NCI-H1048 (cell line): Measurements from ENCODE around the gene RAD23A.

ENCODE experiments used
- DNase-seq: peaks from one replicate; lab custom pipeline; 2025; lab: John Stamatoyannopoulos, UW

The RAD23A gene

GRCh38 chr19:12984683-12985048 lies 39.0 kb downstream of the RAD23A start:
- DNase-seq = no peak

GRCh38 chr19:12985049-12985776 lies 39.6 kb downstream of the RAD23A start:
- no peak for DNase-seq

GRCh38 chr19:12986726-12987125 lies 41.1 kb downstream of the RAD23A start:
- no peak for DNase-seq

DNA sequence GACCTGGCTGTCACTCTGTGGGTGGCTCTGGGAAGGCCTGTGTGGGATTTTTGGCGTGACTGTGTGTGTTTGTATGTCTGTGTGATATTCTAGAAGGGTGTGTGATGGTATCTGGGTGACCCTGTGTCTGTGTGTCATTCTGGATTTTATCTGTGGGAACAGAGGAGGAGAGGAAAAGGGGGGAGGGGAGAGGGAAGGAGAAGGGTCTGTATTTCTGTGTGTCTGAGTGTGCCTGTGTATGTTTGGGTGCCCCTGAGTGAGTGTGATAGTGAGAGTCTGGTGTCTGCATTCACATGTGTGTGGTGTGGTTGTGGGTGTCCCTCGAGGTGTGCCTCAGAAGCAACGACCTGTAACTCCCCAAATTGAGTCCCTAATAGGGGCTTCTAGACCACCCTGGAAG lies 41.5 kb downstream of the RAD23A start:
- DNase-seq = no peak

- no peak for DNase-seq
Observed at GRCh38 chr19:12987781-12988180, 42.1 kb downstream of the RAD23A start.

DNA sequence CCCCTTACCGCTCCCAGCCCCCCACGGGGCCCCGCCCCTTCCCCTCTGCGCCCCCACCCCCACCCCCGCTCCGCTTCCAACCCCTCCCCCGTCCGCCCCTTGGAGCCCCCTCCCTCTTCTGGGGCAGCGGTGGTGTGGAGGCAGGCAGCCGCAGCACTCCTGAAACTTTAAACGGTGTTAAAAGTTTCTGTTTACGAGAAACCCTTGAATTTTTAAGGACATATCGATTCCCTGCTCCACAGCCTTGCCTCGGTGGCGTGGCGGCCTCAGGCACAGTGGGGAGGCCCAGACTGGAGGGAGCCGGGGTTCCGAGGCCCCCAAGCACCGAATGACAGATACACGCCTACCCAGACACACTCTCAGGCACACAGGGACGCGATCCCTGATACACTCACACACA lies 44.8 kb downstream of the RAD23A start:
- no peak for DNase-seq

- no peak for DNase-seq
Observed at GRCh38 chr19:12990853-12991252, 45.2 kb downstream of the RAD23A start.

DNA sequence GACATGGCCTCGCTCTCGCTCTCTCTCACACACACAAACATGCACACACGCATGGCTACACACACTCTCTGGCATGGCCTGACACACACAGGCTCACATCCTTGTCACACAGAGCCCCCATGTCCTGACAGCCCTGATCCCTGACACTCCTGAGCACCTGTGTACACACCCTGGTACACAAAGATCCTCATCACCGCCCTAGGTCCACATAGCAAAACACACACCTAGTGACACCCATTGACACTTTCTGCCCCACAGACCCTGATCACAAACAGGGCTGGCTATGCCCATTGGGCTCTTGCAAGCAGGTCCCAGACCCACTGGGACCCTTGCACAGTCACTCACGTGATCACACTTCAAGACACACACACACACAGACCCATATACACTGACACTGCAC lies 45.6 kb downstream of the RAD23A start:
- no peak for DNase-seq

- DNase-seq = no peak
Observed at GRCh38 chr19:12992729-12993128, 47.1 kb downstream of the RAD23A start.

DNA sequence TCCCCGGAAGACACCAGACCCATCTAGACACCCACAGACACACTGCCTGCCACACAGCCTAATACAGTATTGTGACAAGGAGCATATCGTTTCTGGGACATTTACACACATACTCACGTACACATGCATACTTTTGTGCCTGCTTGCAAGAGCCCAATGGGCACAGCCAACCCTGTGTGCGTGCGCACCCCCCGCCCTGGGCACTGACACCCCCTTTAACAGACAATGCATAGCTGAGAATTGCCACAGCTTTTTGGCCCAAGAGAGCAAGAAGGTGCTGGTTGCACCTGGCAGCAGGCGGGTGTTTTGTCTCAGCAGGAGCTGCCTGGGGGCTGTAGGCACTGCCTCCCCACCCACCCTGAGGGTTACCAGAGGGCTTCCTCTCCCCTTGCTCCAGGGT lies 47.9 kb downstream of the RAD23A start:
- DNase-seq = no peak

- no peak for DNase-seq
Observed at GRCh38 chr19:12994701-12995595, 49.3 kb downstream of the RAD23A start, which contains the start of gene NFIX. TSS of gene NFIX (plus strand) at chr19:12995475. CDS start at chr19:12995838, 363 bp downstream.

GRCh38 chr19:12995596-12996405 lies 50.1 kb downstream of the RAD23A start:
- DNase-seq = no peak

DNA sequence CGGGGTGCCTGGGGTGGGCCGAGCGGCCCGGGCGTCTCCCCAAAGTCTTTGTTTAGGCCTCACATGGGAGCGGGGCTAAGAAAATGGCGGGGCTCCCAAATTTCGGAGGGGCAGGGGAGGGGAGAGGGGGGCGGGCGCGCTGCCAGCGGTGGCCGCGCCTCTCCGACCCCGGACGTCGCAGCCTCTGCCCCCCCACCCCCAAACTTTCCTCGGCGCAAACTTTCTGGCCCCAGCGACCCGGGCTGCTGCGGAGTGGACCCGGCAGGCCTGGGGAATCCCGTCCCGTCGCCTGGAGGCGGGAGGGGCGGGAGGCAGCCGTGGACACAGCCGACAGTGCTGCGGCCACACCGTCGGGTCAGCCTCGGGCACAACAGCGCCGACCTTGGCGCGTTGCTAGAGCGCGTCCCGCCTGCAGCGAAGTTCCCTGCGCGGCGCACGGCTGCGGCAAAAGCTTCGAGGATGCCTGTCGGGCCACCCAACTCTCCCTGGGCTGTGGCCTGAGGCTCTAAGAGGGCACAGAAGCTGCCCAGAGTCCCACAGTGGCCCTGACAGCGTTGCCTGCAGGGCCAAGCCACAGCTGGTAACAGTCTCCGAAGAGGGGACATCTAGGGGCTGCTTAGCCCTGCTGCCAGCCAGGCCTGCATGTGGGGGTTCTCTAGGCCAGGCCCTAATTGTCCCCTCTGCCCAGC lies 50.9 kb downstream of the RAD23A start:
- no peak for DNase-seq

DNA sequence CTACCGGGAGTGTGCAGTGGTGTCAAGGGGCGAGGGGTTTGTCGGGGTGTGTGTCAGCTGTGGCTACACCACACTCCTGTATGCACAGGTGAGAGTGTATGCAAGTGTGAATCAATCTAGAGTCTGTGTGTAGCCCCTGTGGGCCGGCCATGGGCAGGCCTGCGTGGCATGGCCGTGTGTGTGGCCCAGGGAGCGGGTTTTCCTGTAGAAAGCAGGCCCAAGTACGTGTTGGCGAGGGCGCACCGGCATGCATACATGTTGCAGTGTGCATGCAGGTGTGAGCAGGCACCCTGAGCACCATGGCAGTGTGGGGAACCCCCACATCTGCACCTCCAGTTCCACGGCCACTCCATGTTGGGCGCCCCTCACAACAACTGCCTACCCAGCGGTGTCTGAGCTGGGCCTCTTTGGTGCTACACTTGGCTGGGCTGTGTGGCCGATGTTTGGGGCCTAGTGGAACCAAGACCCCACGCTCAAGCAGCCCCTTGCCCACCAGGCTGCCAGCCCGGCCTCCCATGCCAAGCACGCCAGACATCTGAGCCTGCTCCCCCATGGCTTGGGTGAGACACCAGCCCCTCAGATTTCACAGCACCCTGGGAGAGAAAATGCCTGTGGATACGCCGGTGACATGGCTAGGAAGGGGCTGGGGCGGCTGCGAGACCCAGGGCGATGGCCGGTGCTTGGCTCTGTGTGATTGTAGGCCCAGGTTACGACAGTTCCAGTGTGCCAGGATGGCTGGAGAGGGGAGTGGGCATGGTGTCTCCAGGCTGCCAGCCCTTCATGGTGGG lies 51.7 kb downstream of the RAD23A start:
- DNase-seq = no peak

- DNase-seq = no peak
Observed at GRCh38 chr19:12997967-12998940, 52.6 kb downstream of the RAD23A start.

- DNase-seq = no peak
Observed at GRCh38 chr19:13001166-13001501, 55.5 kb downstream of the RAD23A start.

DNA sequence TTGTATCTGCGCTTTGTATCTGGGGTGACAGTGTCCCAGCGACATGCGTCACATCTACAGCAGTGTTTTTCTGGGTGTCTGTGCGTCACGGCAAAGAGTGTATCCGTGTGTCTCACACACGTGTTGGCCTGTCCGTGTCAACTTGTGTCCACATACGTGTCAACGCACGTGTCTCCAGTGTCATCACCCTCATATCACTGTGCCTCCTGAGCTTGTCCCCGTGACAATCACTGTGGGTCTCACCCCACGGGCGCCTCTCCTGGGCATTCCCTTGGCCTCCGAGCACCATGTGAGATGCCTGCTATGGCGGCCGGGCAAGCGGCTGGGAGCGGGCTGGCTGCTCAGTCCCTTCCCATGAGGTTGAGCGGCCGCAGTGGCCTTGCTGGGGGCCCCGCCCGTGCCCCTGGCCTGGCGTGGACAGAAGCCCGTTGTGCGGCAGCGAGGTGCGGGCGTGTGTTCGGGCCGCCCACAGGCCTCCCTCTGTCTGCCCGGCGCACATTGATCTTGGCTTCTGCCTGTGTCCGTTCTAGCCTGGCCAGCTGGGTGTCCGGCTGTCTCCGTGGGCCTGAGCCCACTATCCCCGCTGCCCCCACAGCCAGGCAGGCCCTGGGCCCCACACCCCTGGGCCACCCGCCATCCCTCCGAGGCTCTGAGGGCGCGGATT lies 56.0 kb downstream of the RAD23A start:
- DNase-seq = no peak

GRCh38 chr19:13002166-13002898 lies 56.7 kb downstream of the RAD23A start:
- DNase-seq = no peak

DNA sequence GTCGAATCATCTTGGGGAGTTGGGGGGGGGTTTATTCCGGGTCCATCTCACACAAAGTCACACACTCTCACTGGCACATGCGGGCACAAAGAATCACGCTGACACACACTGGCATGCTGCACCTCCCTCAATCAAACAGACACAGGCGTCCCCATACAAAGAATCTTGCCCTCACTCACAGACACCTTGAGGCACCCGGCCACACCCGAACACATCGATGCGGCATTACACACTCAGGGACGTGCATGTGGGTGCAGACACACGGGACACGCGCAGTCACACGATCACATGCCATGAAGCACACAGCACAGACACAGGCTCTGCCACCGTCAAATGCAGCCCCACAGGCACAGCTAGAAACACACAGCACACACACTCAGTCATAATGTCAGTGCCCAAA lies 57.4 kb downstream of the RAD23A start:
- no peak for DNase-seq
